HepG2 (cell line): ENCODE data around the gene PDLIM4. TPM values are rescaled to one million over a fixed set of nuclear protein-coding genes. Genes with fewer than 3 reads are reported as not detected.

Experiments used
- ATAC-seq: fragments of 200-7000 bp; cut with Tn5 transposase; 3 replicates; pipeline ENCODE4 v1.9.1; 2020; ENCODE audit warnings: mild to moderate bottlenecking, moderate library complexity
- BruUV-seq: library from RNA; stranded (reverse); fragments of 400-500 nt; replicated peaks from 2 replicates; lab custom pipeline; 2021; lab: Mats Ljungman, UMichigan
- CTCF ChIA-PET: fragments of 300-600 bp; formaldehyde crosslinking; extraction: SDS; loops from one replicate; lab custom pipeline; 2021; ENCODE audit warnings: low total read pairs, inconsistent platforms, low intra/inter-chr PET ratio; lab: Yijun Ruan, JAX
- POLR2A ChIA-PET: fragments of 350-600 bp; sonication (Branson Sonifier 250); formaldehyde crosslinking; loops from one replicate; lab custom pipeline; 2020; ENCODE audit warnings: antibody characterized with exemption, inconsistent platforms; lab: Yijun Ruan, JAX
- DNase-seq: peaks from one replicate; pipeline ENCODE4 v3.0.0-alpha.2; 2015; ENCODE audit warnings: low spot score
- FAIRE-seq: peaks from 3 replicates; lab custom pipeline; 2011; peaks lifted over from hg19 to GRCh38; lab: Jason Lieb, UNC
- H2AFZ ChIP-seq: one replicate; pipeline ENCODE4 v1.6.1; 2011; ENCODE audit warnings: low read length, inconsistent platforms
- H3K27ac ChIP-seq: fragments of 300-600 bp; 3 replicates; pipeline ENCODE4 v1.8.0; 2011; ENCODE audit warnings: mixed run types, mild to moderate bottlenecking, mixed read lengths, low read length, inconsistent platforms; ENCODE audit not compliant: insufficient read depth; ENCODE audit errors: extremely low read length
- H3K27me3 ChIP-seq, 2 experiments: fragments of 200-600 bp in 1 of 2; 2 replicates in 1 of 2; 3 replicates in 1 of 2; pipeline versions ENCODE4 v1.6.0 to v1.8.0; 2011; ENCODE audit warnings: low read length in 2 of 2, mild to moderate bottlenecking in 2 of 2, moderate library complexity in 2 of 2, inconsistent platforms in 1 of 2; ENCODE audit not compliant: insufficient read depth in 2 of 2, control insufficient read depth in 1 of 2
- H3K36me3 ChIP-seq, 2 experiments: fragments of 200-600 bp in 1 of 2; replicated peaks in 1 of 2; 2 replicates in 1 of 2; 3 replicates in 1 of 2; pipeline versions ENCODE4 v1.5.1 to v1.8.0; 2011; ENCODE audit warnings: low read length in 2 of 2, inconsistent platforms in 1 of 2; ENCODE audit not compliant: insufficient read depth in 2 of 2, control insufficient read depth in 1 of 2
- H3K4me1 ChIP-seq: 2 replicates; pipeline ENCODE4 v1.5.1; 2012; ENCODE audit warnings: low read length, inconsistent platforms; ENCODE audit not compliant: insufficient read depth
- H3K4me2 ChIP-seq: 2 replicates; pipeline ENCODE4 v1.6.0; 2011; ENCODE audit warnings: low read depth, low read length, inconsistent platforms
- H3K4me3 ChIP-seq, 3 experiments: fragments of 200-600 bp in 1 of 3; sonication (generic), shearing (Covaris generic) in 1 of 3; replicated peaks in 1 of 3; 2 replicates each; pipeline ENCODE4 v1.5.1; 2011 to 2016; ENCODE audit warnings: low read length in 3 of 3, inconsistent platforms in 2 of 3, low read depth in 2 of 3, mild to moderate bottlenecking in 2 of 3, control low read depth in 1 of 3, mixed read lengths in 1 of 3; ENCODE audit not compliant: insufficient read depth in 1 of 3
- H3K79me2 ChIP-seq: one replicate; pipeline ENCODE4 v1.6.1; 2011; ENCODE audit warnings: low read length, inconsistent platforms; ENCODE audit not compliant: insufficient read depth
- H3K9ac ChIP-seq: 2 replicates; pipeline ENCODE4 v1.6.0; 2011; ENCODE audit warnings: mild to moderate bottlenecking, low read depth, low read length, inconsistent platforms; ENCODE audit not compliant: insufficient read depth
- H3K9me3 ChIP-seq: 2 replicates; pipeline ENCODE4 v1.5.1; 2012; ENCODE audit warnings: mild to moderate bottlenecking, low read length
- H4K20me1 ChIP-seq: 2 replicates; pipeline ENCODE4 v1.6.0; 2011; ENCODE audit warnings: inconsistent platforms, mild to moderate bottlenecking, low read length, moderate library complexity; ENCODE audit not compliant: insufficient read depth
- GTF3A ChIP-seq: sonication (generic); formaldehyde crosslinking; conservative IDR thresholded peaks from 2 replicates; pipeline ENCODE4 v1.4.0; 2020; ENCODE audit warnings: mild to moderate bottlenecking, missing genetic modification reagents
- HNRNPK ChIP-seq: fragments of 200-400 bp; formaldehyde crosslinking; IDR thresholded peaks from 2 replicates; pipeline ENCODE4 v1.6.1; 2018; ENCODE audit warnings: low read length, low read depth, moderate library complexity, mild to moderate bottlenecking; ENCODE audit not compliant: poor library complexity, severe bottlenecking
- MXD1 ChIP-seq: sonication (generic); formaldehyde crosslinking; IDR thresholded peaks from 2 replicates; pipeline ENCODE4 v1.4.0; 2020; ENCODE audit warnings: mild to moderate bottlenecking, missing genetic modification reagents
- PHF8 ChIP-seq: sonication (generic); formaldehyde crosslinking; IDR thresholded peaks from 2 replicates; pipeline ENCODE4 v1.5.0; 2020; ENCODE audit warnings: missing genetic modification reagents
- ZNF180 ChIP-seq: sonication (generic); formaldehyde crosslinking; IDR thresholded peaks from 2 replicates; pipeline ENCODE4 v1.4.0; 2020; ENCODE audit warnings: low read depth, missing genetic modification reagents, borderline replicate concordance
- ZNF33A ChIP-seq: sonication (generic); formaldehyde crosslinking; IDR thresholded peaks from 2 replicates; pipeline ENCODE4 v1.5.1; 2020; ENCODE audit warnings: missing genetic modification reagents, mild to moderate bottlenecking, moderate library complexity, borderline replicate concordance
- ZNF460 ChIP-seq: sonication (generic); formaldehyde crosslinking; IDR thresholded peaks from 2 replicates; pipeline ENCODE4 v1.5.1; 2020; ENCODE audit warnings: missing genetic modification reagents, mild to moderate bottlenecking, borderline replicate concordance
- ZNF7 ChIP-seq: IDR thresholded peaks from 2 replicates; pipeline ENCODE4 v1.6.1; 2016; ENCODE audit warnings: missing biosample characterization, missing genetic modification reagents
- in situ Hi-C: cut with HindIII; loops from 2 replicates; pipeline ENCODE4 v1.10.0; 2017; ENCODE audit warnings: low pct_unique_long_range_greater_than_20kb; ENCODE audit not compliant: extremely low pct_ligation_motif_present
- intact Hi-C: fragments of 100-400 bp; cut with micrococcal nuclease; formaldehyde crosslinking; loops from one replicate; pipeline ENCODE4 v1.10.0; 2022; ENCODE audit not compliant: unreplicated experiment
- polyA plus RNA-seq, 8 experiments: library from polyadenylated mRNA; depleted of rRNA in 3 of 8; stranded (reverse) in 7 of 8; unstranded in 1 of 8; fragments of >200 nt; fragmentation: Illumina TruSeq in 4 of 8; extraction: Trizol in 4 of 8; gene quantifications; 2 replicates each; pipeline versions ENCODE4 v1.2.1 to v1.2.3, GENCODE V29; 2011 to 2016; ENCODE audit warnings: low read depth in 4 of 8, missing spikeins in 1 of 8, mixed read lengths in 1 of 8; ENCODE audit not compliant: insufficient read depth in 1 of 8
- total RNA-seq, 5 experiments: library from RNA; depleted of rRNA; stranded (reverse); fragments of >200 nt; fragmentation: Illumina TruSeq; extraction: Trizol; gene quantifications; 2 replicates each; pipeline ENCODE4 v1.2.3, GENCODE V29; 2016; ENCODE audit warnings: low read depth in 1 of 5
- TF ChIP-seq, protein P1 (sequence below): sonication (generic); formaldehyde crosslinking; IDR thresholded peaks from 2 replicates; pipeline ENCODE4 v1.5.0; 2020; ENCODE audit warnings: mild to moderate bottlenecking, missing genetic modification reagents, borderline replicate concordance

PDLIM4 gene
- total and polyA plus RNA-seq, 2 of the 13 experiments (the other 11 are each of a cell fraction or from before 2014, with no cell fraction given): 1.1 to 2.3 TPM

DNA sequence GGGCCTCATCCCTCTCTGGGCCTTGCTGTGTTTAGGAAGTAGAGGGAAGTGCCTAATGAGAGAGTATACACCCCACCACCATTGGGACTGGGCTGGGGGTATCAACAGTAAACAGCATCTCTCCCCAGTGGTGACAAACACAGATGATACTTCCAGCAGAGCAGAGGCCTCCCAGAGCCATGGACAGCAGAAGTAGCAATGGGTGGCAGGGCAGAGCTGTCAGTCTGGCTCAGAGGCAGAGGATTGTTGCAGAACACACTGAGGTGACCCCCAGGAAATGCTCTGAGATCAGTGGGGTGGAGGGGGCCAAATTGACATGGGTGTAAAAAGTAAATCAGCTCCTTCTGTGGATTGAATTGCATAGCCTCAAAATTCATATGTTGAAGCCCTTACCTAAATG lies 17.7 kb upstream of the PDLIM4 start:
- H2AFZ ChIP-seq: no peak overlapping the region
- H3K27ac ChIP-seq: no peak overlapping the region
- no peaks in the 10 kb centered on the region for H4K20me1 ChIP-seq
- intact Hi-C loops (loop anchor here (2.0 kb wide), 1 partner anchor 39 kb away; no protein-coding TSS in a partner anchor), in situ Hi-C loops (no loop called here)
- H3K79me2 ChIP-seq: no peaks in the 10 kb centered on the region
- ChIA-PET POLR2A (no interaction called here), CTCF (no interaction called here)
- H3K4me1 ChIP-seq: no peaks in the 10 kb centered on the region
- no peak overlapping the region for H3K4me2 ChIP-seq
- ATAC-seq (no peak), FAIRE-seq (no peak), DNase-seq (no peak)
- no peak overlapping the region for H3K4me3 ChIP-seq
- H3K9me3 ChIP-seq: no peaks in the 10 kb centered on the region
- no peak for TF ChIP-seq ZNF180
- no peak for TF ChIP-seq GTF3A (CRISPR knock-in tag)
- TF ChIP-seq PHF8: no peak
- TF ChIP-seq ZNF33A (CRISPR knock-in tag): no peak
- TF ChIP-seq, protein P1, sequence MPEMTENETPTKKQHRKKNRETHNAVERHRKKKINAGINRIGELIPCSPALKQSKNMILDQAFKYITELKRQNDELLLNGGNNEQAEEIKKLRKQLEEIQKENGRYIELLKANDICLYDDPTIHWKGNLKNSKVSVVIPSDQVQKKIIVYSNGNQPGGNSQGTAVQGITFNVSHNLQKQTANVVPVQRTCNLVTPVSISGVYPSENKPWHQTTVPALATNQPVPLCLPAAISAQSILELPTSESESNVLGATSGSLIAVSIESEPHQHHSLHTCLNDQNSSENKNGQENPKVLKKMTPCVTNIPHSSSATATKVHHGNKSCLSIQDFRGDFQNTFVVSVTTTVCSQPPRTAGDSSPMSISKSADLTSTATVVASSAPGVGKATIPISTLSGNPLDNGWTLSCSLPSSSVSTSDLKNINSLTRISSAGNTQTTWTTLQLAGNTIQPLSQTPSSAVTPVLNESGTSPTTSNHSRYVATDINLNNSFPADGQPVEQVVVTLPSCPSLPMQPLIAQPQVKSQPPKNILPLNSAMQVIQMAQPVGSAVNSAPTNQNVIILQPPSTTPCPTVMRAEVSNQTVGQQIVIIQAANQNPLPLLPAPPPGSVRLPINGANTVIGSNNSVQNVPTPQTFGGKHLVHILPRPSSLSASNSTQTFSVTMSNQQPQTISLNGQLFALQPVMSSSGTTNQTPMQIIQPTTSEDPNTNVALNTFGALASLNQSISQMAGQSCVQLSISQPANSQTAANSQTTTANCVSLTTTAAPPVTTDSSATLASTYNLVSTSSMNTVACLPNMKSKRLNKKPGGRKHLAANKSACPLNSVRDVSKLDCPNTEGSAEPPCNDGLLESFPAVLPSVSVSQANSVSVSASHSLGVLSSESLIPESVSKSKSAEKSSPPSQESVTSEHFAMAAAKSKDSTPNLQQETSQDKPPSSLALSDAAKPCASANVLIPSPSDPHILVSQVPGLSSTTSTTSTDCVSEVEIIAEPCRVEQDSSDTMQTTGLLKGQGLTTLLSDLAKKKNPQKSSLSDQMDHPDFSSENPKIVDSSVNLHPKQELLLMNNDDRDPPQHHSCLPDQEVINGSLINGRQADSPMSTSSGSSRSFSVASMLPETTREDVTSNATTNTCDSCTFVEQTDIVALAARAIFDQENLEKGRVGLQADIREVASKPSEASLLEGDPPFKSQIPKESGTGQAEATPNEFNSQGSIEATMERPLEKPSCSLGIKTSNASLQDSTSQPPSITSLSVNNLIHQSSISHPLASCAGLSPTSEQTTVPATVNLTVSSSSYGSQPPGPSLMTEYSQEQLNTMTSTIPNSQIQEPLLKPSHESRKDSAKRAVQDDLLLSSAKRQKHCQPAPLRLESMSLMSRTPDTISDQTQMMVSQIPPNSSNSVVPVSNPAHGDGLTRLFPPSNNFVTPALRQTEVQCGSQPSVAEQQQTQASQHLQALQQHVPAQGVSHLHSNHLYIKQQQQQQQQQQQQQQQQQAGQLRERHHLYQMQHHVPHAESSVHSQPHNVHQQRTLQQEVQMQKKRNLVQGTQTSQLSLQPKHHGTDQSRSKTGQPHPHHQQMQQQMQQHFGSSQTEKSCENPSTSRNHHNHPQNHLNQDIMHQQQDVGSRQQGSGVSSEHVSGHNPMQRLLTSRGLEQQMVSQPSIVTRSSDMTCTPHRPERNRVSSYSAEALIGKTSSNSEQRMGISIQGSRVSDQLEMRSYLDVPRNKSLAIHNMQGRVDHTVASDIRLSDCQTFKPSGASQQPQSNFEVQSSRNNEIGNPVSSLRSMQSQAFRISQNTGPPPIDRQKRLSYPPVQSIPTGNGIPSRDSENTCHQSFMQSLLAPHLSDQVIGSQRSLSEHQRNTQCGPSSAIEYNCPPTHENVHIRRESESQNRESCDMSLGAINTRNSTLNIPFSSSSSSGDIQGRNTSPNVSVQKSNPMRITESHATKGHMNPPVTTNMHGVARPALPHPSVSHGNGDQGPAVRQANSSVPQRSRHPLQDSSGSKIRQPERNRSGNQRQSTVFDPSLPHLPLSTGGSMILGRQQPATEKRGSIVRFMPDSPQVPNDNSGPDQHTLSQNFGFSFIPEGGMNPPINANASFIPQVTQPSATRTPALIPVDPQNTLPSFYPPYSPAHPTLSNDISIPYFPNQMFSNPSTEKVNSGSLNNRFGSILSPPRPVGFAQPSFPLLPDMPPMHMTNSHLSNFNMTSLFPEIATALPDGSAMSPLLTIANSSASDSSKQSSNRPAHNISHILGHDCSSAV: no peak
- TF ChIP-seq ZNF460 (CRISPR knock-in tag): no peak
- TF ChIP-seq HNRNPK: no peak
- TF ChIP-seq ZNF7 (CRISPR knock-in tag): no peak
- no peak for TF ChIP-seq MXD1 (CRISPR knock-in tag)
- no TSS peak for BruUV-seq
- no peak overlapping the region for H3K9ac ChIP-seq
- H3K27me3 ChIP-seq: no peaks in the 10 kb centered on the region; a peak in 2 of 5 replicates
- H3K36me3 ChIP-seq: no peaks in the 10 kb centered on the region
